Measurements from ENCODE around the gene DPEP1.

DNA sequence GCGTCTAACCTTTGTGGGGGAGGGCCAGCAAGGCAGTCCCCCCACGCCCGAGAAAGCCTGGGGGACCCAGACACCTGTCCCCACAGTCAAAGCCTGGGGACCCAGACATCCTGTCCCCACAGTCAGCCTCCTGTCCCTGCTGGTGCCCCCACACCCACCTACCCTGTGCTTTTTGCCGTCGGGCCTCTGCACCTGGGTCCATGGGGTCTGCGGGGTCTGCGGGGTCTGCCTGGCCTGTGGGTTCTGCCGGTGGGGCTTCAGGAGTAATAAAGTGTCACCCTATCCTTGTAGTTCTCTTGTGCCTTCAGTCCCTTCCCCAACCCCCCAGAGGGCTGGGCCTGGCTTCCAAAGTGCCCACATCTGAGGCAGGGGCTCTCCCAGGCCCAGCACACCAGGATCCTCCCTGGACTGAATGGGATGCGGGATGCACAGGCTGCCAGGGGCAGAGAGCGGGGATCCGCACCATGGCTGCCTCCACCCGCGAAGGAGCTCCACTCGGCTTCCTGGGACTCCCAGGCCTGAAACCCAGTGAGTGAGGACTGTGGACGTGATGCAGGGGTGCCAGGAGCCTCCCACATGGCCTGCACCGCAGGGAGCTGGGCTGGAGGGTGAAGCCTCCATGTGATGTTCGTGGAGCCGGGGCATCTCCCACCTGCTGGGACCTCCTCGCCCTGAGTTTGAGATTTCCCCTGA lies 16.3 kb upstream of the DPEP1 start:
- TF ChIP-seq POLR2A (IDR thresholded peaks at IDR 0.05; ENCODE audit: low read depth, low read length) (no peak), POLR2AphosphoS5 (IDR thresholded peaks at IDR 0.05; ENCODE audit: low read depth, low read length) (no peak)
